HFFc6 (cell line): Measurements from ENCODE around the gene RAB10. TPM values are rescaled to one million over a fixed set of nuclear protein-coding genes. Genes with fewer than 3 reads are reported as not detected.
A peak's percentile ranks its signal among the peaks of the same experiment; 100 is the strongest.
"Not testable (repeated sequence)": the region's sequence is repeated elsewhere in the genome, so short reads cannot be mapped to it uniquely, and the experiment has no call there.

Experiments used
- DNase-seq: peaks from one replicate; pipeline ENCODE4 v3.0.0-alpha.2; 2018
- H3K27ac Mint-ChIP-seq: 2 replicates; pipeline ENCODE4 v1.8.0; 2020; ENCODE audit warnings: mild to moderate bottlenecking, mixed read lengths
- H3K27me3 Mint-ChIP-seq: 2 replicates; pipeline ENCODE4 v1.8.0; 2021; ENCODE audit warnings: mild to moderate bottlenecking, moderate library complexity, mixed read lengths; ENCODE audit not compliant: insufficient read depth
- H3K36me3 Mint-ChIP-seq: 2 replicates; pipeline ENCODE4 v1.8.0; 2021; ENCODE audit warnings: low read depth, mixed read lengths
- H3K4me1 Mint-ChIP-seq: 2 replicates; pipeline ENCODE4 v1.8.0; 2020; ENCODE audit warnings: low read depth, mixed read lengths
- H3K4me3 Mint-ChIP-seq: 2 replicates; pipeline ENCODE4 v1.8.0; 2020; ENCODE audit warnings: mild to moderate bottlenecking, moderate library complexity, mixed read lengths
- H3K9me3 Mint-ChIP-seq: 2 replicates; pipeline ENCODE4 v1.8.0; 2020; ENCODE audit warnings: mild to moderate bottlenecking, mixed read lengths
- CTCF ChIP-seq: fragments of 200-600 bp; sonication (generic); IDR thresholded peaks from 2 replicates; pipeline ENCODE4 v1.5.0; 2021; ENCODE audit warnings: antibody characterized with exemption, mild to moderate bottlenecking
- total RNA-seq, 6 experiments: library from RNA; stranded (reverse); fragmentation: NEBNext Ultra II Directional; extraction: Animal tissue kit (Norgen Biotek cat#: 25700); gene quantifications; 2 replicates in 1 of 6; 3 replicates in 5 of 6; pipeline ENCODE4 v1.2.3, GENCODE V29; 2021

The RAB10 gene
- total RNA-seq, 6 experiments from 2014 or later, result 133 to 144 (median 136) TPM

GRCh38 chr2:26074676-26075075, 40.8 kb downstream of the RAB10 start:
- H3K27me3 Mint-ChIP-seq, result no peaks in the 10 kb centered on the region
- no peak for DNase-seq
- H3K4me3 Mint-ChIP-seq, result no peak overlapping the region
- no peak for TF ChIP-seq CTCF
- no peaks in the 10 kb centered on the region for H3K9me3 Mint-ChIP-seq
- H3K4me1 Mint-ChIP-seq, result peaks cover 66% of the 10 kb centered on the region
- H3K27ac Mint-ChIP-seq, result peak overlapping the region; percentile 9; the same call in 1 of the 2 replicates
- H3K36me3 Mint-ChIP-seq, result peaks cover 10% of the 10 kb centered on the region

GRCh38 chr2:26075173-26075572, 41.3 kb downstream of the RAB10 start:
- no peaks in the 10 kb centered on the region for H3K9me3 Mint-ChIP-seq
- peaks cover 9% of the 10 kb centered on the region; the same call in 1 of the 2 replicates for H3K36me3 Mint-ChIP-seq
- H3K27me3 Mint-ChIP-seq, result no peaks in the 10 kb centered on the region
- no peak for TF ChIP-seq CTCF
- peaks cover 66% of the 10 kb centered on the region for H3K4me1 Mint-ChIP-seq
- no peak overlapping the region for H3K4me3 Mint-ChIP-seq
- peak overlapping the region; percentile 9; the same call in 1 of the 2 replicates for H3K27ac Mint-ChIP-seq
- DNase-seq, result no peak

- no peak overlapping the region for H3K27ac Mint-ChIP-seq
- no peak overlapping the region for H3K4me3 Mint-ChIP-seq
- H3K9me3 Mint-ChIP-seq, result peaks cover 7% of the 10 kb centered on the region
- TF ChIP-seq CTCF, result no peak
- no peaks in the 10 kb centered on the region for H3K27me3 Mint-ChIP-seq
- H3K4me1 Mint-ChIP-seq, result peaks cover 74% of the 10 kb centered on the region
- peaks cover 18% of the 10 kb centered on the region for H3K36me3 Mint-ChIP-seq
- DNase-seq, result no peak
Observed at GRCh38 chr2:26076001-26076587, 42.2 kb downstream of the RAB10 start.

GRCh38 chr2:26077291-26077690, 43.4 kb downstream of the RAB10 start:
- no peak overlapping the region for H3K27ac Mint-ChIP-seq
- H3K36me3 Mint-ChIP-seq, result peaks cover 22% of the 10 kb centered on the region
- no peaks in the 10 kb centered on the region for H3K27me3 Mint-ChIP-seq
- TF ChIP-seq CTCF, result no peak
- peaks cover 11% of the 10 kb centered on the region for H3K9me3 Mint-ChIP-seq
- H3K4me3 Mint-ChIP-seq, result no peak overlapping the region
- no peak for DNase-seq
- H3K4me1 Mint-ChIP-seq, result peaks cover 78% of the 10 kb centered on the region

GRCh38 chr2:26078939-26079338, 45.1 kb downstream of the RAB10 start:
- Mint-ChIP-seq H3K27ac (no peak overlapping the region), H3K36me3 (peaks cover 29% of the 10 kb centered on the region), H3K27me3 (no peaks in the 10 kb centered on the region), H3K4me3 (no peak overlapping the region), H3K9me3 (peaks cover 11% of the 10 kb centered on the region), H3K4me1 (peaks cover 62% of the 10 kb centered on the region)
- no peak for DNase-seq
- TF ChIP-seq CTCF, result no peak

GRCh38 chr2:26080356-26080755, 46.5 kb downstream of the RAB10 start:
- no peak for DNase-seq
- peaks cover 39% of the 10 kb centered on the region for H3K36me3 Mint-ChIP-seq
- peak overlapping the region; percentile 48 for H3K27ac Mint-ChIP-seq
- peaks cover 59% of the 10 kb centered on the region for H3K4me1 Mint-ChIP-seq
- no peak for TF ChIP-seq CTCF
- no peaks in the 10 kb centered on the region for H3K27me3 Mint-ChIP-seq
- H3K9me3 Mint-ChIP-seq, result peaks cover 11% of the 10 kb centered on the region
- no peak overlapping the region for H3K4me3 Mint-ChIP-seq

GRCh38 chr2:26080925-26081324, 47.0 kb downstream of the RAB10 start:
- Mint-ChIP-seq H3K9me3 (peaks cover 11% of the 10 kb centered on the region), H3K4me1 (peaks cover 57% of the 10 kb centered on the region), H3K36me3 (peaks cover 43% of the 10 kb centered on the region)
- not testable (repeated sequence) for H3K27ac Mint-ChIP-seq, H3K27me3 Mint-ChIP-seq, H3K4me3 Mint-ChIP-seq, DNase-seq
